ENCODE measurements around the gene CEP43. TPM values are rescaled to one million over a fixed set of nuclear protein-coding genes. Genes with fewer than 3 reads are reported as not detected.

The CEP43 gene
- total RNA-seq, 1 experiment from 2014 or later, result 25.1 TPM

GRCh38 chr6:166999145-166999883 is at the start of gene CEP43 (continued):
- TF ChIP-seq ZNF512 (CRISPR knock-in tag; IDR thresholded peaks at IDR 0.05; ENCODE audit: borderline replicate concordance) (no peak), E2F1 (CRISPR knock-in tag; IDR thresholded peaks at IDR 0.05) (no peak), HMGXB4 (CRISPR knock-in tag; IDR thresholded peaks at IDR 0.05) (peak; percentile 77), TCF7 (CRISPR knock-in tag; IDR thresholded peaks at IDR 0.05; ENCODE audit: low read depth) (no peak), FOXK1 (CRISPR knock-in tag; IDR thresholded peaks at IDR 0.05) (peak; percentile 73), SP1 (CRISPR knock-in tag; conservative IDR thresholded peaks at IDR 0.05) (peak; percentile 98), TP53 (CRISPR knock-in tag; IDR thresholded peaks at IDR 0.05) (no peak), CBFB (CRISPR knock-in tag; IDR thresholded peaks at IDR 0.05; ENCODE audit: low read depth) (no peak), ZMAT4 (CRISPR knock-in tag; IDR thresholded peaks at IDR 0.05) (no peak), ZSCAN18 (CRISPR knock-in tag; IDR thresholded peaks at IDR 0.05) (no peak), CREM (CRISPR knock-in tag; IDR thresholded peaks at IDR 0.05) (peak; percentile 73; the same call in 1 of the 2 replicates), ZNF263 (CRISPR knock-in tag; IDR thresholded peaks at IDR 0.05; ENCODE audit: low read depth) (no peak), PRRX2 (CRISPR knock-in tag; IDR thresholded peaks at IDR 0.05) (0 out of 2 replicates have a peak, but pooled peaks have one; percentile 24), ESRRA (CRISPR knock-in tag; IDR thresholded peaks at IDR 0.05; ENCODE audit: borderline replicate concordance) (0 out of 2 replicates have a peak, but pooled peaks have one; percentile 57), RELA (CRISPR knock-in tag; IDR thresholded peaks at IDR 0.05; ENCODE audit: borderline replicate concordance) (peak; percentile 60; the same call in 1 of the 2 replicates), TEAD1 (CRISPR knock-in tag; IDR thresholded peaks at IDR 0.05) (peak; percentile 89), GTF2I (CRISPR knock-in tag; conservative IDR thresholded peaks at IDR 0.05) (no peak), RORB (CRISPR knock-in tag; IDR thresholded peaks at IDR 0.05) (no peak), FOXP4 (CRISPR knock-in tag; IDR thresholded peaks at IDR 0.05) (peak; percentile 79), TEAD4 (CRISPR knock-in tag; IDR thresholded peaks at IDR 0.05) (no peak), NR2C2 (CRISPR knock-in tag; IDR thresholded peaks at IDR 0.05) (no peak), ZNF396 (CRISPR knock-in tag; IDR thresholded peaks at IDR 0.05; ENCODE audit: borderline replicate concordance) (no peak)
- TF ChIP-seq, protein P1, sequence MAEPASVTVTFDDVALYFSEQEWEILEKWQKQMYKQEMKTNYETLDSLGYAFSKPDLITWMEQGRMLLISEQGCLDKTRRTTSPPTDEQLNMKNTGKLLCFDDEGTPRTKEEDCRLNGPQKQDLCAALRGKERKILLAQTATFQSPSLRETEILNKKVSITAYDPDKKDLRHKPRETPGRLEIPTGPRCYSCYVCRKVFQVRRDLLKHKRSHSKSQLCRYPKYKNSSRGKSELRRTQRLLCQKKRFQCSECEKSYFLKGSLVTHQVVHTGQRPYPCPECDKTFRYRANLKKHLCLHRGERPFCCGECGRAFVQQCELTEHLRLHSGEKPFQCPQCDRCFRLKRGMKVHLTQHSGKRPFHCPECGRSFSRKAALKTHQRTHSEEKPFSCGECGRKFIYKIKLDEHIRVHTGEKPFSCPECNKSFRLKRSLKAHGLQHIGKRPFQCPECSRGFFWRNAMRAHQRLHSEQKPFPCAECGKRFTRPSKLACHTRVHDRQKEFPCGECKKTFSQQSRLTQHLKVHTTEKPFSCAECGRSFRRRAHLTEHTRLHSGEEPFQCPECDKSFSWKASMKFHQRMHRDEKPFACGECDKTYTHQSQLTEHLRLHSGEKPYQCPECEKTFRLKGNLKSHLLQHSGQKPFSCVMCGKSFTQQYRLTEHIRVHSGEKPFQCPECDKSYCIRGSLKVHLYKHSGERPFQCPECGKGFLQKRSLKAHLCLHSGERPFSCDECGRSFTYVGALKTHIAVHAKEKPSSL (CRISPR knock-in tag; conservative IDR thresholded peaks at IDR 0.05), result no peak
- TF ChIP-seq, protein P2, sequence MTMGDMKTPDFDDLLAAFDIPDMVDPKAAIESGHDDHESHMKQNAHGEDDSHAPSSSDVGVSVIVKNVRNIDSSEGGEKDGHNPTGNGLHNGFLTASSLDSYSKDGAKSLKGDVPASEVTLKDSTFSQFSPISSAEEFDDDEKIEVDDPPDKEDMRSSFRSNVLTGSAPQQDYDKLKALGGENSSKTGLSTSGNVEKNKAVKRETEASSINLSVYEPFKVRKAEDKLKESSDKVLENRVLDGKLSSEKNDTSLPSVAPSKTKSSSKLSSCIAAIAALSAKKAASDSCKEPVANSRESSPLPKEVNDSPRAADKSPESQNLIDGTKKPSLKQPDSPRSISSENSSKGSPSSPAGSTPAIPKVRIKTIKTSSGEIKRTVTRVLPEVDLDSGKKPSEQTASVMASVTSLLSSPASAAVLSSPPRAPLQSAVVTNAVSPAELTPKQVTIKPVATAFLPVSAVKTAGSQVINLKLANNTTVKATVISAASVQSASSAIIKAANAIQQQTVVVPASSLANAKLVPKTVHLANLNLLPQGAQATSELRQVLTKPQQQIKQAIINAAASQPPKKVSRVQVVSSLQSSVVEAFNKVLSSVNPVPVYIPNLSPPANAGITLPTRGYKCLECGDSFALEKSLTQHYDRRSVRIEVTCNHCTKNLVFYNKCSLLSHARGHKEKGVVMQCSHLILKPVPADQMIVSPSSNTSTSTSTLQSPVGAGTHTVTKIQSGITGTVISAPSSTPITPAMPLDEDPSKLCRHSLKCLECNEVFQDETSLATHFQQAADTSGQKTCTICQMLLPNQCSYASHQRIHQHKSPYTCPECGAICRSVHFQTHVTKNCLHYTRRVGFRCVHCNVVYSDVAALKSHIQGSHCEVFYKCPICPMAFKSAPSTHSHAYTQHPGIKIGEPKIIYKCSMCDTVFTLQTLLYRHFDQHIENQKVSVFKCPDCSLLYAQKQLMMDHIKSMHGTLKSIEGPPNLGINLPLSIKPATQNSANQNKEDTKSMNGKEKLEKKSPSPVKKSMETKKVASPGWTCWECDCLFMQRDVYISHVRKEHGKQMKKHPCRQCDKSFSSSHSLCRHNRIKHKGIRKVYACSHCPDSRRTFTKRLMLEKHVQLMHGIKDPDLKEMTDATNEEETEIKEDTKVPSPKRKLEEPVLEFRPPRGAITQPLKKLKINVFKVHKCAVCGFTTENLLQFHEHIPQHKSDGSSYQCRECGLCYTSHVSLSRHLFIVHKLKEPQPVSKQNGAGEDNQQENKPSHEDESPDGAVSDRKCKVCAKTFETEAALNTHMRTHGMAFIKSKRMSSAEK (CRISPR knock-in tag; IDR thresholded peaks at IDR 0.05; ENCODE audit: borderline replicate concordance), result no peak
